Right lobe of liver (tissue), 4 donors: Measurements from ENCODE around the gene PPM1F.

Experiments
- POLR2A ChIP-seq: fragments of 450-650 bp; IDR thresholded peaks from one replicate; pipeline ENCODE4 v1.6.1; 2017; ENCODE audit warnings: antibody characterized with exemption, mild to moderate bottlenecking
- TF ChIP-seq, protein P1 (sequence below), 4 donors: fragments of 200-600 bp in 3 of 4; fragments of 450-650 bp in 1 of 4; IDR thresholded peaks; one replicate each; pipeline versions ENCODE4 v1.5.1 to v1.8.0; 2016 to 2022; ENCODE audit warnings: antibody characterized with exemption in 4 of 4, mild to moderate bottlenecking in 2 of 4
- donor health status: DM: no; HTN: no; CAD: no.
- donor health status: DM: no; HTN: no; CAD: no.
- donor health status: DM: no; HTN: yes; CAD: no.

DNA sequence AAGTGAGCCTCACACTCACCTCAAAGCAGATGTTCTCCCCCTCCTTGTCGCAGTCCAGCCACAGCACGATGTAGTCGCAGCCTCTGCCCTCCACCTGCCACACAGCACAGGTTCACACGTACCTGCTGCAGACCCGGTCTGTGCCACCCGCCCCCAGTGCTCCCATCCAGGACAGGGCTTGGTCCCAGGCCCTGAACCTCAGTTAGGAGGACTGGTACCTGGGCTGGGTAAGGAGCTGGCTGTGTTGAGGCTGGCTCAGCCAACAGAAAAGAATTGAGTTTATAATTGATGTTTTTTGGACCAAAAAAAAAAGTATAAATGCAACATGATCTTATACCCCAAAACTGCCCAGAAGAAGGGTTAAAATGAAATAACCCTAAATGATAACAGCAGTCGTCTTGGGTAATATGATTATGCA, 19.2 kb upstream of the PPM1F start:
- TF ChIP-seq POLR2A: no peak
- TF ChIP-seq, protein P1, sequence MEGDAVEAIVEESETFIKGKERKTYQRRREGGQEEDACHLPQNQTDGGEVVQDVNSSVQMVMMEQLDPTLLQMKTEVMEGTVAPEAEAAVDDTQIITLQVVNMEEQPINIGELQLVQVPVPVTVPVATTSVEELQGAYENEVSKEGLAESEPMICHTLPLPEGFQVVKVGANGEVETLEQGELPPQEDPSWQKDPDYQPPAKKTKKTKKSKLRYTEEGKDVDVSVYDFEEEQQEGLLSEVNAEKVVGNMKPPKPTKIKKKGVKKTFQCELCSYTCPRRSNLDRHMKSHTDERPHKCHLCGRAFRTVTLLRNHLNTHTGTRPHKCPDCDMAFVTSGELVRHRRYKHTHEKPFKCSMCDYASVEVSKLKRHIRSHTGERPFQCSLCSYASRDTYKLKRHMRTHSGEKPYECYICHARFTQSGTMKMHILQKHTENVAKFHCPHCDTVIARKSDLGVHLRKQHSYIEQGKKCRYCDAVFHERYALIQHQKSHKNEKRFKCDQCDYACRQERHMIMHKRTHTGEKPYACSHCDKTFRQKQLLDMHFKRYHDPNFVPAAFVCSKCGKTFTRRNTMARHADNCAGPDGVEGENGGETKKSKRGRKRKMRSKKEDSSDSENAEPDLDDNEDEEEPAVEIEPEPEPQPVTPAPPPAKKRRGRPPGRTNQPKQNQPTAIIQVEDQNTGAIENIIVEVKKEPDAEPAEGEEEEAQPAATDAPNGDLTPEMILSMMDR (IDR thresholded peaks at IDR 0.05): no peak
